ENCODE data around the gene PWWP2B. TPM values are rescaled to one million over a fixed set of nuclear protein-coding genes. Genes with fewer than 3 reads are reported as not detected.

Gene PWWP2B
- total RNA-seq: 4.4 and 6.9 TPM in 2 replicates

DNA sequence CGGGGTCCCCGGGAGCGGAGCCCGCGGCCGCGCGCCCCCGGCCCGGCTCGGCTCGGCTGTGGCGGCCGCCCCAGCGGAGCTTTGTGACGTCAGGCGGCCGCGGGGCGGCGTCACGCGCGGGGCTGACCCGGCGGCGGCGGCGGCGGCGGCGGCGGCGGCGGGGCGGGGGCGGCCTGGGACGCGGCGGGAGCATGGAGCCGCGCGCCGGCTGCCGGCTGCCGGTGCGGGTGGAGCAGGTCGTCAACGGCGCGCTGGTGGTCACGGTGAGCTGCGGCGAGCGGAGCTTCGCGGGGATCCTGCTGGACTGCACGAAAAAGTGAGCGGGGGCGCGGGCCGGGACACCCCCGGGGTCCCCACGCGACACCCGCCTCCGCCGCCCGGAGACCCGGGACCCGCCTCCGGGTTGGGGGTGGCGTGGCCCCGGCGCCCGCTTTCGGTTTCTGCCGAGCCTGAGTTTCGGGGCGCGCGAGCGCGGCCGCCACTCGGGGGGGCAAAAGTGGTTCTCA, at the start of gene PWWP2B:
PWWP2B (plus strand) TSS at position 165 of the 506 bp plus-strand sequence; CDS start at position 192, 27 bp downstream.

Other genes with a start within 250 kb of the PWWP2B start
- 2.8 and 4.0 TPM in 2 replicates for gene DPYSL4, start 210.3 kb upstream of the PWWP2B start, total RNA-seq
- 4.6 and 9.0 TPM in 2 replicates for gene STK32C, start 89.2 kb upstream of the PWWP2B start, total RNA-seq
- 6.6 and 7.8 TPM in 2 replicates for gene LRRC27, start 65.0 kb upstream of the PWWP2B start, total RNA-seq
- gene INPP5A, start 140.6 kb downstream of the PWWP2B start, total RNA-seq: 24.8 and 27.8 TPM in 2 replicates

All from myometrial cell (primary cell).